Lower leg skin (tissue), 4 donors: ENCODE data around the gene GPR180. TPM values are rescaled to one million over a fixed set of nuclear protein-coding genes. Genes with fewer than 3 reads are reported as not detected.

Experiments
- DNase-seq, 2 donors: peaks; one replicate each; pipeline ENCODE4 v3.0.0-alpha.2; 2019; ENCODE audit warnings: low spot score in 2 of 2
- H3K4me3 ChIP-seq: fragments of 200-600 bp; sonication (generic); 2 replicates; pipeline ENCODE4 v1.5.1; 2017; ENCODE audit warnings: mild to moderate bottlenecking, low read depth; ENCODE audit not compliant: poor library complexity, severe bottlenecking
- CTCF ChIP-seq, 3 donors: fragments of 450-650 bp; IDR thresholded peaks; one replicate each; pipeline ENCODE4 v1.5.1; 2016; ENCODE audit warnings: antibody characterized with exemption in 3 of 3, mild to moderate bottlenecking in 3 of 3, moderate library complexity in 2 of 3
- POLR2A ChIP-seq, 2 donors: fragments of 450-650 bp; IDR thresholded peaks; one replicate each; pipeline ENCODE4 v1.6.1; 2016 to 2017; ENCODE audit warnings: antibody characterized with exemption in 2 of 2, mild to moderate bottlenecking in 1 of 2, moderate library complexity in 1 of 2
- WGBS, 2 donors: methylation state at CpG; one replicate each; pipeline ENCODE4 v1.1.5; 2018; 5-methylcytosine and 5-hydroxymethylcytosine counted together
- intact Hi-C: fragments of 100-400 bp; cut with DNase I; formaldehyde crosslinking; loops from one replicate; pipeline ENCODE4 v1.15.0; 2023; ENCODE audit warnings: low total_unique reads
- total RNA-seq, 4 donors: library from RNA; depleted of rRNA; stranded (reverse); fragments of >200 nt; gene quantifications; one replicate each; pipeline ENCODE4 v1.1.0, GENCODE V29; 2016

Gene GPR180
- total RNA-seq, 4 donors from 2014 or later: 1.8 to 2.5 (median 2.2) TPM

- WGBS, 2 donors: 60 to 75% methylated on average over 4 of the region's 4 CpGs
- intact Hi-C loops: no loop called here
- TF ChIP-seq CTCF (IDR thresholded peaks at IDR 0.05): no peak
- TF ChIP-seq POLR2A (IDR thresholded peaks at IDR 0.05): no peak
- no peak overlapping the region for H3K4me3 ChIP-seq
- no peak for DNase-seq
These were observed 55.5 kb downstream of the GPR180 start for GRCh38 chr13:94657167-94657566.

GRCh38 chr13:94658926-94659597, 57.4 kb downstream of the GPR180 start:
- TF ChIP-seq POLR2A (IDR thresholded peaks at IDR 0.05) (no peak), CTCF (IDR thresholded peaks at IDR 0.05) (no peak)
- intact Hi-C loops: no loop called here
- 66 to 74% methylated on average over 1 of the region's 1 CpG for WGBS, 2 donors
- DNase-seq: no peak
- H3K4me3 ChIP-seq: no peak overlapping the region

GRCh38 chr13:94659598-94659946, 57.9 kb downstream of the GPR180 start:
- no peak for TF ChIP-seq POLR2A (IDR thresholded peaks at IDR 0.05)
- intact Hi-C loops: no loop called here
- no peak overlapping the region for H3K4me3 ChIP-seq
- no peak for DNase-seq

- no peak overlapping the region for H3K4me3 ChIP-seq
- TF ChIP-seq CTCF (IDR thresholded peaks at IDR 0.05): no peak
- WGBS, 2 donors: 49 to 53% methylated on average over 6 of the region's 6 CpGs
- intact Hi-C loops: no loop called here
- no peak for DNase-seq
These were observed 59.2 kb downstream of the GPR180 start for GRCh38 chr13:94660695-94661326.

GRCh38 chr13:94661406-94661805, 59.7 kb downstream of the GPR180 start:
- intact Hi-C loops: no loop called here
- no peak for TF ChIP-seq POLR2A (IDR thresholded peaks at IDR 0.05)
- no peak for TF ChIP-seq CTCF (IDR thresholded peaks at IDR 0.05)
- no peak overlapping the region for H3K4me3 ChIP-seq
- 63 to 80% methylated on average over 5 of the region's 5 CpGs for WGBS, 2 donors
- no peak for DNase-seq

- intact Hi-C loops: no loop called here
- 50 to 68% methylated on average over 12 of the region's 12 CpGs for WGBS, 2 donors
- DNase-seq: no peak
- TF ChIP-seq CTCF (IDR thresholded peaks at IDR 0.05) (no peak), POLR2A (IDR thresholded peaks at IDR 0.05) (no peak)
- no peak overlapping the region for H3K4me3 ChIP-seq
These were observed 60.8 kb downstream of the GPR180 start for GRCh38 chr13:94662274-94662945.
